ENCODE data around the gene WSCD1.

Gene WSCD1

GRCh38 chr17:6164996-6165395, 94.8 kb downstream of the WSCD1 start (continued):
- TF ChIP-seq ZNF18 (tag by site-specific recombination; IDR thresholded peaks at IDR 0.05): no peak
- no peak for TF ChIP-seq PRDM4 (tag by site-specific recombination; IDR thresholded peaks at IDR 0.05)
- TF ChIP-seq INSM2 (tag by site-specific recombination; IDR thresholded peaks at IDR 0.05): no peak
- no peak for TF ChIP-seq ZNF639 (tag by site-specific recombination; IDR thresholded peaks at IDR 0.05)
- no peak for TF ChIP-seq ZNF140 (tag by site-specific recombination; IDR thresholded peaks at IDR 0.05)

- H3K4me3 ChIP-seq (ENCODE audit: low read depth, low read length): no peak overlapping the region
- H3K36me3 ChIP-seq (ENCODE audit: control insufficient read depth in 2 of 2, insufficient read depth in 1 of 2, low read length in 2 of 2): no peaks in the 10 kb centered on the region
- no peaks in the 10 kb centered on the region for H3K9me3 ChIP-seq (ENCODE audit: control insufficient read depth, insufficient read depth, low read depth, low read length)
- TF ChIP-seq ZNF701 (tag by site-specific recombination; IDR thresholded peaks at IDR 0.05) (no peak), ZNF416 (tag by site-specific recombination; IDR thresholded peaks at IDR 0.05) (no peak)
- peaks cover 28% of the 10 kb centered on the region for H3K4me1 ChIP-seq (ENCODE audit: control insufficient read depth, insufficient read depth, low read length)
- ChIA-PET POLR2A (no interaction called here), CTCF (no interaction called here)
- H3K27ac ChIP-seq (ENCODE audit: extremely low read depth, low read depth, low read length): no peak overlapping the region
These were observed 95.6 kb downstream of the WSCD1 start for GRCh38 chr17:6165806-6166205.

GRCh38 chr17:6166492-6167179, 96.5 kb downstream of the WSCD1 start:
- no peaks in the 10 kb centered on the region for H3K36me3 ChIP-seq (ENCODE audit: control insufficient read depth in 2 of 2, insufficient read depth in 1 of 2, low read length in 2 of 2)
- no peak overlapping the region for H3K27ac ChIP-seq (ENCODE audit: extremely low read depth, low read depth, low read length)
- H3K4me3 ChIP-seq (ENCODE audit: low read depth, low read length): no peak overlapping the region
- H3K4me1 ChIP-seq (ENCODE audit: control insufficient read depth, insufficient read depth, low read length): peaks cover 25% of the 10 kb centered on the region
- H3K9me3 ChIP-seq (ENCODE audit: control insufficient read depth, insufficient read depth, low read depth, low read length): no peaks in the 10 kb centered on the region
- ChIA-PET POLR2A (no interaction called here), CTCF (no interaction called here)
- TF ChIP-seq ZNF544 (tag by site-specific recombination; IDR thresholded peaks at IDR 0.05) (no peak), ZNF639 (tag by site-specific recombination; IDR thresholded peaks at IDR 0.05) (no peak), ZNF549 (tag by site-specific recombination; IDR thresholded peaks at IDR 0.05) (no peak), ZFP41 (tag by site-specific recombination; IDR thresholded peaks at IDR 0.05; ENCODE audit: borderline replicate concordance) (no peak), ZNF362 (tag by site-specific recombination; IDR thresholded peaks at IDR 0.05) (no peak), ZNF2 (tag by site-specific recombination; IDR thresholded peaks at IDR 0.05) (no peak), ZNF530 (tag by site-specific recombination; IDR thresholded peaks at IDR 0.05; ENCODE audit: low read depth) (no peak), ZNF658 (tag by site-specific recombination; IDR thresholded peaks at IDR 0.05) (no peak)

Measured in HEK293 (cell line).